ENCODE data around the gene CADM1.

- TF ChIP-seq, protein P1, sequence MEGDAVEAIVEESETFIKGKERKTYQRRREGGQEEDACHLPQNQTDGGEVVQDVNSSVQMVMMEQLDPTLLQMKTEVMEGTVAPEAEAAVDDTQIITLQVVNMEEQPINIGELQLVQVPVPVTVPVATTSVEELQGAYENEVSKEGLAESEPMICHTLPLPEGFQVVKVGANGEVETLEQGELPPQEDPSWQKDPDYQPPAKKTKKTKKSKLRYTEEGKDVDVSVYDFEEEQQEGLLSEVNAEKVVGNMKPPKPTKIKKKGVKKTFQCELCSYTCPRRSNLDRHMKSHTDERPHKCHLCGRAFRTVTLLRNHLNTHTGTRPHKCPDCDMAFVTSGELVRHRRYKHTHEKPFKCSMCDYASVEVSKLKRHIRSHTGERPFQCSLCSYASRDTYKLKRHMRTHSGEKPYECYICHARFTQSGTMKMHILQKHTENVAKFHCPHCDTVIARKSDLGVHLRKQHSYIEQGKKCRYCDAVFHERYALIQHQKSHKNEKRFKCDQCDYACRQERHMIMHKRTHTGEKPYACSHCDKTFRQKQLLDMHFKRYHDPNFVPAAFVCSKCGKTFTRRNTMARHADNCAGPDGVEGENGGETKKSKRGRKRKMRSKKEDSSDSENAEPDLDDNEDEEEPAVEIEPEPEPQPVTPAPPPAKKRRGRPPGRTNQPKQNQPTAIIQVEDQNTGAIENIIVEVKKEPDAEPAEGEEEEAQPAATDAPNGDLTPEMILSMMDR (IDR thresholded peaks at IDR 0.05; ENCODE audit: low read depth, low read length, poor library complexity, severe bottlenecking): no peak
- TF ChIP-seq EZH2phosphoT487 (IDR thresholded peaks at IDR 0.05; ENCODE audit: borderline replicate concordance, low read length): no peak
Measured at GRCh38 chr11:115183136-115183535, 321.1 kb downstream of the CADM1 start.
